ENCODE results near the gene WDR77. TPM values are rescaled to one million over a fixed set of nuclear protein-coding genes. Genes with fewer than 3 reads are reported as not detected.
A peak's percentile ranks its signal among the peaks of the same experiment; 100 is the strongest.

The WDR77 gene
- total and polyA plus RNA-seq, 9 of the 15 experiments (the other 6 are each of a cell fraction or from before 2014, with no cell fraction given): 20.6 to 160 (median 75.3) TPM

GRCh38 chr1:111399792-111400610, 49.1 kb downstream of the WDR77 start (continued):
- no peak for TF ChIP-seq ZNF184 (CRISPR knock-in tag; IDR thresholded peaks at IDR 0.05)
- no peak for TF ChIP-seq ARID2 (IDR thresholded peaks at IDR 0.05)
- no peak for TF ChIP-seq HMBOX1 (IDR thresholded peaks at IDR 0.05)
- TF ChIP-seq, protein P1, sequence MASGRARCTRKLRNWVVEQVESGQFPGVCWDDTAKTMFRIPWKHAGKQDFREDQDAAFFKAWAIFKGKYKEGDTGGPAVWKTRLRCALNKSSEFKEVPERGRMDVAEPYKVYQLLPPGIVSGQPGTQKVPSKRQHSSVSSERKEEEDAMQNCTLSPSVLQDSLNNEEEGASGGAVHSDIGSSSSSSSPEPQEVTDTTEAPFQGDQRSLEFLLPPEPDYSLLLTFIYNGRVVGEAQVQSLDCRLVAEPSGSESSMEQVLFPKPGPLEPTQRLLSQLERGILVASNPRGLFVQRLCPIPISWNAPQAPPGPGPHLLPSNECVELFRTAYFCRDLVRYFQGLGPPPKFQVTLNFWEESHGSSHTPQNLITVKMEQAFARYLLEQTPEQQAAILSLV (tag; IDR thresholded peaks at IDR 0.05): no peak
- peak; percentile 80 for TF ChIP-seq SMC3 (conservative IDR thresholded peaks at IDR 0.05; ENCODE audit: insufficient read depth, low read depth, low read length)
- no peak for TF ChIP-seq SUPT5H (IDR thresholded peaks at IDR 0.05)
- TF ChIP-seq NR4A1 (CRISPR knock-in tag; IDR thresholded peaks at IDR 0.05): no peak
- no peak for TF ChIP-seq NR4A1 (tag; IDR thresholded peaks at IDR 0.05)
- no peak for TF ChIP-seq RBM17 (IDR thresholded peaks at IDR 0.05; ENCODE audit: borderline replicate concordance, low read depth, low read length)
- no peak for TF ChIP-seq HMG20A (CRISPR knock-in tag; conservative IDR thresholded peaks at IDR 0.05)
- no peak for TF ChIP-seq CEBPG (CRISPR knock-in tag; IDR thresholded peaks at IDR 0.05)
- peak; percentile 48 to 81; a peak in 2 of 4 replicates for TF ChIP-seq CEBPG (tag; conservative IDR thresholded peaks at IDR 0.05 in 1 of 2, IDR thresholded peaks at IDR 0.05 in 1 of 2)
- TF ChIP-seq ZNF121 (CRISPR knock-in tag; conservative IDR thresholded peaks at IDR 0.05): no peak
- no peak for TF ChIP-seq U2AF1 (optimal IDR thresholded peaks at IDR 0.05; ENCODE audit: low read depth, low read length)
- no peak for TF ChIP-seq ZNF780A (CRISPR knock-in tag; IDR thresholded peaks at IDR 0.05)
- no peak for TF ChIP-seq SAFB (IDR thresholded peaks at IDR 0.05; ENCODE audit: borderline replicate concordance, low read depth, low read length)
- no peak for TF ChIP-seq FOXJ3 (CRISPR knock-in tag; IDR thresholded peaks at IDR 0.05)
- TF ChIP-seq CC2D1A (IDR thresholded peaks at IDR 0.05): peak; percentile 50; the same call in 1 of the 2 replicates
- no peak for TF ChIP-seq ETV6 (IDR thresholded peaks at IDR 0.05; ENCODE audit: borderline replicate concordance in 1 of 2, low read depth in 2 of 2, low read length in 1 of 2)
- no peak for TF ChIP-seq ETV6 (CRISPR knock-in tag; IDR thresholded peaks at IDR 0.05; ENCODE audit: borderline replicate concordance)
- TF ChIP-seq IFI16 (CRISPR knock-in tag; IDR thresholded peaks at IDR 0.05): no peak
